ENCODE measurements around the gene RASSF1.

GRCh38 chr3:50290161-50290641 lies 50.4 kb downstream of the RASSF1 start:
- no peak for TF ChIP-seq MAFK (IDR thresholded peaks at IDR 0.05; ENCODE audit: low read depth, low read length)
- TF ChIP-seq GABPA (IDR thresholded peaks at IDR 0.05; ENCODE audit: borderline replicate concordance, insufficient read depth, low read length): no peak
- TF ChIP-seq POLR2A (IDR thresholded peaks at IDR 0.05; ENCODE audit: control extremely low read depth in 1 of 2, low read depth in 2 of 2, low read length in 2 of 2): no peak
- TF ChIP-seq, protein P1, sequence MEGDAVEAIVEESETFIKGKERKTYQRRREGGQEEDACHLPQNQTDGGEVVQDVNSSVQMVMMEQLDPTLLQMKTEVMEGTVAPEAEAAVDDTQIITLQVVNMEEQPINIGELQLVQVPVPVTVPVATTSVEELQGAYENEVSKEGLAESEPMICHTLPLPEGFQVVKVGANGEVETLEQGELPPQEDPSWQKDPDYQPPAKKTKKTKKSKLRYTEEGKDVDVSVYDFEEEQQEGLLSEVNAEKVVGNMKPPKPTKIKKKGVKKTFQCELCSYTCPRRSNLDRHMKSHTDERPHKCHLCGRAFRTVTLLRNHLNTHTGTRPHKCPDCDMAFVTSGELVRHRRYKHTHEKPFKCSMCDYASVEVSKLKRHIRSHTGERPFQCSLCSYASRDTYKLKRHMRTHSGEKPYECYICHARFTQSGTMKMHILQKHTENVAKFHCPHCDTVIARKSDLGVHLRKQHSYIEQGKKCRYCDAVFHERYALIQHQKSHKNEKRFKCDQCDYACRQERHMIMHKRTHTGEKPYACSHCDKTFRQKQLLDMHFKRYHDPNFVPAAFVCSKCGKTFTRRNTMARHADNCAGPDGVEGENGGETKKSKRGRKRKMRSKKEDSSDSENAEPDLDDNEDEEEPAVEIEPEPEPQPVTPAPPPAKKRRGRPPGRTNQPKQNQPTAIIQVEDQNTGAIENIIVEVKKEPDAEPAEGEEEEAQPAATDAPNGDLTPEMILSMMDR (IDR thresholded peaks at IDR 0.05; ENCODE audit: control extremely low read depth in 1 of 3, insufficient read depth in 1 of 3, low read depth in 1 of 3, low read length in 3 of 3): no peak
- no peak for TF ChIP-seq EZH2 (IDR thresholded peaks at IDR 0.05; ENCODE audit: low read depth, low read length, severe bottlenecking)
- no peak for TF ChIP-seq CREB1 (IDR thresholded peaks at IDR 0.05)
- TF ChIP-seq CBX5 (IDR thresholded peaks at IDR 0.05; ENCODE audit: low read depth, low read length): no peak
- no peak for TF ChIP-seq ZNF274 (IDR thresholded peaks at IDR 0.05; ENCODE audit: borderline replicate concordance, extremely low read depth, low read length)
- no peak for TF ChIP-seq SUZ12 (IDR thresholded peaks at IDR 0.05; ENCODE audit: low read length)
- TF ChIP-seq RBBP5 (IDR thresholded peaks at IDR 0.05; ENCODE audit: borderline replicate concordance, low read depth, low read length): no peak
- TF ChIP-seq CBX8 (IDR thresholded peaks at IDR 0.05; ENCODE audit: borderline replicate concordance, low read depth, low read length): no peak
- TF ChIP-seq BCL11A (IDR thresholded peaks at IDR 0.05; ENCODE audit: low read depth in 2 of 2, low read length in 2 of 2): no peak
- no peak for TF ChIP-seq RNF2 (IDR thresholded peaks at IDR 0.05; ENCODE audit: borderline replicate concordance, low read depth, low read length, missing control alignments, poor library complexity, severe bottlenecking)

Measured in H1 (cell line).